Measurements from ENCODE around the gene FSHR. TPM values are rescaled to one million over a fixed set of nuclear protein-coding genes. Genes with fewer than 3 reads are reported as not detected.

FSHR gene
- total and polyA plus RNA-seq, 7 donors: not detected

DNA sequence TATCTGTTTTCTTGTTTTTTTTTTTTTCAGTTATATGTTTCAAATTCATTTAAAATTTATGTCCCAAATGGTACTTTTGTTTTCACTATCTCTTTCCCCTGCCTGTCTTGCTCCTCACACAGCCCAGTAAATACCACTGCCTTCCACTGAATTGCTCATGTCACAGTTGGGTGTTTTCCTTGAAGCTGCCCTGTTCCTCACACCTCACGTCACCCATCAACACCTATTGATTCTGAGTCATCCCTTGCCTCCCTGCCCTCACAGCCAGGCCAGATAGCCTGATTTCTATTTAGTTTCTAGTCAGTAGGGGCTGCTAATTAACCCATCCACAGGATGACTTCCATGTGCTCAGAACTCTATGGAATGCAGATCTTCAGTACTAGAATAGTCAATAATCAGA, 25.3 kb downstream of the FSHR start:
- H3K27me3 ChIP-seq: no peaks in the 10 kb centered on the region
- TF ChIP-seq, protein P1, sequence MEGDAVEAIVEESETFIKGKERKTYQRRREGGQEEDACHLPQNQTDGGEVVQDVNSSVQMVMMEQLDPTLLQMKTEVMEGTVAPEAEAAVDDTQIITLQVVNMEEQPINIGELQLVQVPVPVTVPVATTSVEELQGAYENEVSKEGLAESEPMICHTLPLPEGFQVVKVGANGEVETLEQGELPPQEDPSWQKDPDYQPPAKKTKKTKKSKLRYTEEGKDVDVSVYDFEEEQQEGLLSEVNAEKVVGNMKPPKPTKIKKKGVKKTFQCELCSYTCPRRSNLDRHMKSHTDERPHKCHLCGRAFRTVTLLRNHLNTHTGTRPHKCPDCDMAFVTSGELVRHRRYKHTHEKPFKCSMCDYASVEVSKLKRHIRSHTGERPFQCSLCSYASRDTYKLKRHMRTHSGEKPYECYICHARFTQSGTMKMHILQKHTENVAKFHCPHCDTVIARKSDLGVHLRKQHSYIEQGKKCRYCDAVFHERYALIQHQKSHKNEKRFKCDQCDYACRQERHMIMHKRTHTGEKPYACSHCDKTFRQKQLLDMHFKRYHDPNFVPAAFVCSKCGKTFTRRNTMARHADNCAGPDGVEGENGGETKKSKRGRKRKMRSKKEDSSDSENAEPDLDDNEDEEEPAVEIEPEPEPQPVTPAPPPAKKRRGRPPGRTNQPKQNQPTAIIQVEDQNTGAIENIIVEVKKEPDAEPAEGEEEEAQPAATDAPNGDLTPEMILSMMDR (IDR thresholded peaks at IDR 0.05): no peak
- TF ChIP-seq POLR2A (IDR thresholded peaks at IDR 0.05) (no peak), POLR2AphosphoS5 (IDR thresholded peaks at IDR 0.05) (no peak), EP300 (IDR thresholded peaks at IDR 0.05) (no peak)
- H3K9me3 ChIP-seq: peaks cover 0 to 2% (median 0%) of the 10 kb centered on the region in 4 donors
- no peaks in the 10 kb centered on the region for H3K36me3 ChIP-seq
- DNase-seq: no peak
- H3K27ac ChIP-seq: no peak overlapping the region
- 34 to 51% methylated on average over 1 of the region's 1 CpG for WGBS, 2 donors
- H3K4me1 ChIP-seq: no peaks in the 10 kb centered on the region
- H3K4me3 ChIP-seq: no peak overlapping the region
- intact Hi-C loops (cut with DNase I): no loop called here

DNA sequence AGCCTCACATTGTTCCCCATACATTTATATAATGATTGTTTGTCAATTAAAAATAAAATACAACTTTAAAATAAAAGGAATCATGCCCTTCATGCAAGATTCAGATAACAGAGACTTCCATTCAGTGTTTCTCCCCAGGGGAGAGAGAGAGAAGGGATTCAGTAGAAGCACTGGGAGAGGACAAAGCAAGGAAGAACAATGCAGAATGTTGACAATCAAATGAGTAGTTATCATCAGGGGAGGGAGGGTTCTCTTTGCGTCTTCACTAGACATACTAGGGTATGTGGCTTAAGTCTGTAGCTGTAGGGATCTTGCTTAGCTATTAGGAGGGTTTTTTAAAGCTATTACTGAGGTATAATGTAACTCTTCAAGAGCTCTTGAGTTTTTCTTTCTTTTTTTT, 30.7 kb downstream of the FSHR start:
- Histone ChIP-seq H3K27ac (no peak overlapping the region), H3K9me3 (no peaks in the 10 kb centered on the region), H3K4me3 (no peak overlapping the region), H3K27me3 (no peaks in the 10 kb centered on the region), H3K4me1 (no peaks in the 10 kb centered on the region), H3K36me3 (no peaks in the 10 kb centered on the region)
- no peak for DNase-seq
- TF ChIP-seq POLR2AphosphoS5 (IDR thresholded peaks at IDR 0.05) (no peak), EP300 (IDR thresholded peaks at IDR 0.05) (no peak), POLR2A (IDR thresholded peaks at IDR 0.05) (no peak)
- TF ChIP-seq, protein P1 (IDR thresholded peaks at IDR 0.05): no peak
- 2 to 84% methylated on average over 1 of the region's 1 CpG for WGBS, 2 donors
- intact Hi-C loops (cut with DNase I): no loop called here

DNA sequence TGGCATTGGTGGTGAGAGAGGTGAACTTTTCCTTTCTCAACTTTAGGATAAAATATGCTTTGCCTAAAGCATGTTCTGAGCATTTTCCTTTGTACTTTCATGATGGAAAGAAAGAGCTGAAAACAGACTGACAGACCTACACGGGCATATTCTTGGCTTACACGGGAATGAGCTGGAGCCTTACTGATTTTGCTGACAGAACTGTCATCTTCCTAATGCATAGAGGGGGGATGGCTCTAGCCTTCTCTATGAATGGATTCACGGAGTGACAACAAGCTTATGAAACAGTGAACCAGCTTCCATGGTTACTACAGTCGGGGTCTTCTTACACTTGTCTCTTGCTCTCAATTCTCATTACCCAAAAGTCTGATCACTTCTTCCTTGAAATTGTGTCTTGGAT, 32.2 kb downstream of the FSHR start:
- Histone ChIP-seq H3K4me1 (no peaks in the 10 kb centered on the region), H3K9me3 (no peaks in the 10 kb centered on the region), H3K27me3 (no peaks in the 10 kb centered on the region), H3K4me3 (no peak overlapping the region), H3K27ac (no peak overlapping the region), H3K36me3 (no peaks in the 10 kb centered on the region)
- TF ChIP-seq EP300 (IDR thresholded peaks at IDR 0.05) (no peak), POLR2A (IDR thresholded peaks at IDR 0.05) (no peak), POLR2AphosphoS5 (IDR thresholded peaks at IDR 0.05) (no peak)
- TF ChIP-seq, protein P1 (IDR thresholded peaks at IDR 0.05): no peak
- WGBS, 2 donors: 81 to 83% methylated on average over 4 of the region's 4 CpGs
- intact Hi-C loops (cut with DNase I): no loop called here
- DNase-seq: no peak

DNA sequence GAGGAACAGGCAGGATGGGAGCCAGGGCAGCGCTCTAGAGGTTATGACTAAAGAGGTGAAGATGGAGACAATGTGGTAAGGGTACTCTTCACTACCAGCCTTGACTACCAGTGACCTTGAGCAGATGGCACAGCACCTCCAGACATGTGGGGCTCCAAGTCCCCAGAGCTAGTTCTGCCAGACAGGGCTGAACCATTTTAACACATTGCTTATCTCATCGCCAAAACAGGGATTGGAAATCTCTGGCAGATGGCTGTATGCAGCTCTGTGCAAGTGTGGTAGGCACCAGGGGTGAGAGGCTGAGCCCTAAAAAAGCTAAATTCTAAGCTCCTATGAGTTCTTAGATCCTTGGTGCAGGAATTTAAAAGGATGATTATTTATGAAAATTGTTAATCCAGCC, 41.3 kb downstream of the FSHR start:
- 90 to 92% methylated on average over 2 of the region's 2 CpGs for WGBS, 2 donors
- Histone ChIP-seq H3K4me1 (no peaks in the 10 kb centered on the region), H3K4me3 (no peak overlapping the region), H3K36me3 (no peaks in the 10 kb centered on the region), H3K27ac (no peak overlapping the region), H3K9me3 (no peaks in the 10 kb centered on the region), H3K27me3 (no peaks in the 10 kb centered on the region)
- intact Hi-C loops (cut with DNase I): no loop called here
- TF ChIP-seq EP300 (IDR thresholded peaks at IDR 0.05): no peak
- TF ChIP-seq POLR2AphosphoS5 (IDR thresholded peaks at IDR 0.05): no peak
- TF ChIP-seq, protein P1 (IDR thresholded peaks at IDR 0.05): no peak
- TF ChIP-seq POLR2A (IDR thresholded peaks at IDR 0.05): no peak
- no peak for DNase-seq

DNA sequence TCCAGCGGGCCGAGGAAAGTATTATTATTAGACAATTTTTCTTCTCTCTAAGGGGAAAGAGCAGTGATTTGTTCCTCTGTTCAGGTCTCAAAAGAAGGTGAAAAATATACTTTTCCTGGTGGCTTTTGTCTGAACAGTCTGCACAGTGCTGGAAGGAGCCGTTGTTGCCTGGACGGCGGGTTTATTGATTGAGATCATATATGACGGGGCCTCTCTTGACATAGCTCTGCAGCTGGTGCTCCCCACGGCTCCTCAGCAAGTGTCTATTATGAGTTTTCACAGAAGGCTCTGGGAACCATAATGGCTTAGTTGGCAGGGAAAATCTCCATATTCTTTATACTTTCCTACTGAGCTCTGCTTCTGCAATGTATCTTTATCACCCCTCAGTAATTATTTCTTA, 42.9 kb downstream of the FSHR start:
- TF ChIP-seq POLR2AphosphoS5 (IDR thresholded peaks at IDR 0.05) (no peak), EP300 (IDR thresholded peaks at IDR 0.05) (no peak), POLR2A (IDR thresholded peaks at IDR 0.05) (no peak)
- TF ChIP-seq, protein P1 (IDR thresholded peaks at IDR 0.05): no peak
- no peaks in the 10 kb centered on the region for H3K4me1 ChIP-seq
- WGBS, 2 donors: 79 to 87% methylated on average over 7 of the region's 7 CpGs
- no peak overlapping the region for H3K27ac ChIP-seq
- no peak overlapping the region for H3K4me3 ChIP-seq
- no peaks in the 10 kb centered on the region for H3K9me3 ChIP-seq
- H3K36me3 ChIP-seq: no peaks in the 10 kb centered on the region
- no peaks in the 10 kb centered on the region for H3K27me3 ChIP-seq
- intact Hi-C loops (cut with DNase I): no loop called here
- no peak for DNase-seq

Measured in sigmoid colon (tissue), 7 donors.